Stimulated activated CD4-positive, alpha-beta T cell treated with anti-CD3 and anti-CD28 coated beads, Interleukin-1b, Interleukin-23, amount 100 ng/mL, for 48 hours (primary cell): ENCODE results near the gene POU2F1.

ENCODE experiments used
- DNase-seq: peaks from one replicate; pipeline ENCODE4 v3.0.0-alpha.2; 2020

Gene POU2F1

GRCh38 chr1:167430134-167430848 is 209.6 kb downstream of the POU2F1 start:
- no peak for DNase-seq

GRCh38 chr1:167430849-167431242 is 210.2 kb downstream of the POU2F1 start:
- DNase-seq, result no peak

GRCh38 chr1:167431261-167431908 is 210.7 kb downstream of the POU2F1 start:
- DNase-seq, result no peak

- DNase-seq, result no peak
Measured at GRCh38 chr1:167431909-167432650, 211.4 kb downstream of the POU2F1 start.

GRCh38 chr1:167432780-167433179 is 212.1 kb downstream of the POU2F1 start:
- DNase-seq, result no peak

GRCh38 chr1:167433884-167434283 is 213.2 kb downstream of the POU2F1 start:
- DNase-seq, result no peak

GRCh38 chr1:167434306-167434705 is 213.6 kb downstream of the POU2F1 start:
- no peak for DNase-seq

GRCh38 chr1:167435484-167435883 is 214.8 kb downstream of the POU2F1 start:
- DNase-seq, result no peak

- no peak for DNase-seq
Measured at GRCh38 chr1:167438171-167439138, 217.8 kb downstream of the POU2F1 start.

GRCh38 chr1:167439301-167439988 is 218.8 kb downstream of the POU2F1 start:
- DNase-seq, result no peak

GRCh38 chr1:167440345-167440744 is 219.7 kb downstream of the POU2F1 start:
- DNase-seq, result no peak

- DNase-seq, result no peak
Measured at GRCh38 chr1:167440776-167441175, 220.1 kb downstream of the POU2F1 start.

- DNase-seq, result no peak
Measured at GRCh38 chr1:167441222-167441621, 220.5 kb downstream of the POU2F1 start.

- peak; percentile 88 for DNase-seq
Measured at GRCh38 chr1:167442142-167442848, 221.6 kb downstream of the POU2F1 start.

GRCh38 chr1:167442854-167443565 is 222.3 kb downstream of the POU2F1 start:
- no peak for DNase-seq

- DNase-seq, result no peak
Measured at GRCh38 chr1:167443757-167444156, 223.1 kb downstream of the POU2F1 start.

- no peak for DNase-seq
Measured at GRCh38 chr1:167446966-167447365, 226.3 kb downstream of the POU2F1 start.

- DNase-seq, result peak; percentile 89
Measured at GRCh38 chr1:167447521-167448136, 226.9 kb downstream of the POU2F1 start.

GRCh38 chr1:167450843-167451242 is 230.2 kb downstream of the POU2F1 start:
- no peak for DNase-seq

GRCh38 chr1:167452483-167452882 is 231.8 kb downstream of the POU2F1 start:
- no peak for DNase-seq
